Measurements from ENCODE around the gene CITED1. TPM values are rescaled to one million over a fixed set of nuclear protein-coding genes. Genes with fewer than 3 reads are reported as not detected.
"Not testable (repeated sequence)": the region's sequence is repeated elsewhere in the genome, so short reads cannot be mapped to it uniquely, and the experiment has no call there.

CITED1 gene, protein sequence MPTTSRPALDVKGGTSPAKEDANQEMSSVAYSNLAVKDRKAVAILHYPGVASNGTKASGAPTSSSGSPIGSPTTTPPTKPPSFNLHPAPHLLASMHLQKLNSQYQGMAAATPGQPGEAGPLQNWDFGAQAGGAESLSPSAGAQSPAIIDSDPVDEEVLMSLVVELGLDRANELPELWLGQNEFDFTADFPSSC
- polyA plus RNA-seq (ENCODE audit: insufficient read depth in 1 of 5, insufficient read length in 5 of 5, low replicate concordance in 1 of 5) = 1 to 10 TPM in 1 of 5 donors, under 1 TPM in 4; 0.19 to 1.9 (median 0.47) TPM
- long read RNA-seq, donor 1 = 0 reads
- long read RNA-seq, donor 2 = 0 reads
- long read RNA-seq, donor 3 = 0 reads
- long read RNA-seq, donor 4 = 0 reads
- long read RNA-seq, donor 5 = 0 reads
- long read RNA-seq, donor 6, partial matches to known transcripts = 0 of 2 reads
- long read RNA-seq, donor 6, other reads (novel, unspliced or antisense) = 0 of 2 reads
- long read RNA-seq, donor 7 = 0 reads
- long read RNA-seq, donor 8 = 0 reads

GRCh38 chrX:72305286-72306084 lies at the start of gene CITED1:
Gene CITED1, minus strand, starts transcription at chrX:72305914. Its CDS starts 3,045 bp downstream, at chrX:72302869.
- no peak for DNase-seq

DNA sequence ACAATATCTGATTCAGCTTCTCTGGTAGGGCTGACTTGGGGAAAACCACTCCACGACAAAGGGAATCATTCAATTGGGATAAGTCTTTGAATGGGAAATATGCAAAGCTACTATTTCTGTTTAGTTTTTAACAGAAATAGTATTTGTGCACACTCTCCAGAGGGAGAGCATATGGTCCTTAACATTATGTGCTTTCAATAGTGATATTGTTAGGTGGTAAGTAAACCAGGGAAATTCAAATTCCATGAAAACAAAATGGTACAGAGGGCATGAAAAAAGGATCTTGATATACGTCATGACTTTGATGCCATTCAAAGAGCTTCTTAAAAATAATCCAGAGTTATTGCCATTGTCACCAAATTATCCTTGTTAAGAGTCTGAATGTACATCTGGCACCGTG lies 47.1 kb upstream of the CITED1 start:
- DNase-seq = no peak

DNA sequence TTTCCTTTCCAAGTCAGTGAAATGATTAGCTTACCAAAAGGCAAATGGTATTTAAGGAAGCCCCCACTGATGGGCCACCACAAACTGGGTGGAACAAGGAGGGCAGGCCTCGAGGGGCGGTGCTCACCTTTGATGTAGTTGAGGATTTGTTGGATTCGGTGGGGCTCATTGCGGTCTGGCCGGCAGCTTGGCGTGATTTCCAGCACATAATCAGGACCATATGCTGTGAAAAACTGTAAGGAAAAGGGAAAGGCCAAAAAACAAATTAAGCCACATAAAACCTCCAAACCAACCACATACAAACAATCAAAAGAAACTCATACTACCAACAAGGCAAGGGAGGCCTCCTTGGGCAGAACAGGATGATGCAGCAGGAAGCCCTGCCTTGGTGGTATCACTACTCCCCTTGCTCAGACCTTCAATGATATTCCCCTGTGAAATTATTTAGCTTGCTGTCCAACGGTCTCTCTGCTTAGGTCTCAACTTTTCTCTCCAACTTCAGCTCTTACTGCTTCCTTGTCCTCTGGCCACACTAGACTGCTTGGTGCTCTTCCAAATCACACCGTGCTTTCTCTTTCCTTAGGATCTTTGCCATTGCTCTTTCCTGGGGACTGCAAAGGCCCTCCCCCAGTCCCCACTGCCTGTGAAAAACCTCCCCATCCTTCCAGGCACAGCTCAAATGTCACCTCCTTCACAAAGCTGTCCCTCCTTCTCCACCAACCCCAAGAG lies 46.1 kb upstream of the CITED1 start:
- DNase-seq = no peak

- no peak for DNase-seq
Measured at GRCh38 chrX:72349190-72349589, 43.5 kb upstream of the CITED1 start.

DNA sequence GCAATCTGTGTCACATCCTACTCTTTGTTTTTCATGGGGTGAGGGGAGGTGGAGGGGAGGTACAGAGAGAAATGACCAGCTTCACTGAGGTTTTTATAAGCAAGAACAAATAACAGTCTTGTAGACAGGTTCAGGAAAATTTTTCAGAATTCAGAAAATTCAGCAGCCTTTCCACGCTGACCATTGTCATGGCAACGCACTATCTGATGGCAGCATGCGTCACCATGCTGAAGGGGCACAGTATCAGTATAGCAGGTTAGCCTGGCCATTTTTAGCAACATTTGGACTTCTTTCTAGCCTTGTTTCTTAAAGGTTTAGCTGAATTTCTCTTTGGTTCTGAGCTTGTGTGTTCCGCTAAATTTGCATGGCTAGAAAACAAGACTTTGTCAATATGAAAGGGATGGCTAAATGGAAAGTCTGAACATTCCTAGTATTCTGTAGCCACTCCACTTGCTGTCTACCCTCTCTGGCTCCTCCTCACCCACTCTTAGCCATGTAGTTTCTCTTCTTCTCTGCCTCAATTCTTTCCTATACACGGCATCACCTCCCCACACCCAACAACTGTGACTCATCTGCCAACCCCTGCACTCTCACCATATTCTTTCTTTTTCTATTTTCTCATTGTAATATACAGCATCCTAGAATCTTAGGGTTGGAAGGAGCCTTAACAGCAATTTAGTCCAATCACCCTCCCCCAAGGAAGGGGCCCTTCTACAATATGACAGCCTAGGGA lies 42.7 kb upstream of the CITED1 start:
- no peak for DNase-seq

DNA sequence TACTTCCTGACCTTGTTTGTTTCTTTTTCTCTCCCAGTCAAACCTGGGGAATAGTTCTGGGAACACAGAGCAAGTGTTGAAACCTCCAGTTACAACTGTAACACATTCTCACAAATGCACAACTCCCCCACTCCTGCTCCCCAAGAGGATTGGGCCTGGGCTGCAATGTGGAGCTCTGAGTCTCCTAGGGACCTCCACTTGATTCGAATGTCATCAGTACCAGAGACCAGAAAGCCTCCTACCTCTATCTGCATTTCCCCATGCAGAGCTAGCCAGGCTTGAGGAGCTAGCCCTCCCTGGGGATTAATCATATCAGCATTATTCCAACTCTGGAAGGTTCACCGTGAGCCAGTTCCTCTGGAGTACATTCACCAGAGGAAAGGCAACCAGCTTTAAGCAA lies 41.7 kb upstream of the CITED1 start:
- DNase-seq = no peak

DNA sequence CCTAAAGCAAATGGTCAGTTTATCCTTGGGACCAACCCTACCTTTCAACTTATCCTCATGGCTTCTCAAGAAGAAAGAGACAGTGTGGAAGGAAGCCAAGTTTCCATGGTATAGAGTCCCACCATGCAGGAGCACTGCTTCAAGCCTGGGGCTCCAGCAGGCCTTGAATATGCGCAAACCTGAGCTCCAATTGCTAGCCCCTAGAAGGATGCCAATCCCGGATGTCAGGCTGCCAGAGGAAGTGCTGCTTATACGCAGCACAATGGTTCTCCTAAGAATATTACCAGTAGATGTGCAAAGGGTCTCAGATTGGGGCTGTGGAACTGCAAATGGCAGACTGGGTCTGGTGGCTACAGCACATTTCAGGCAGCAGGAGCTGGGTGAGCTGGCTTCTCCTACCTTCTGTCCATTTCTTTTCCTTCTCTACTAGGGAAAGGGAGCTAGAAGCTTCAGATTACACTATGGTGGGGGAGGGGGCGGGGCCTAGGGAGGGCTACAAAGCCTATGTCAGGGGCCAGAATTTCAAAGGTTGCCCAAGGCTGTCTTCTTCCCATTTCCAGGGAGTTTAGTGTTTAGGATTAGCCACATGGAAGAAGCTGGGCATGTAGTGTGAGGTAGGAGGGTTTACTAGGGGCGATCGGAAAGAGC lies 40.7 kb upstream of the CITED1 start:
- DNase-seq = no peak

GRCh38 chrX:72340626-72341025 lies 34.9 kb upstream of the CITED1 start:
- no peak for DNase-seq

DNA sequence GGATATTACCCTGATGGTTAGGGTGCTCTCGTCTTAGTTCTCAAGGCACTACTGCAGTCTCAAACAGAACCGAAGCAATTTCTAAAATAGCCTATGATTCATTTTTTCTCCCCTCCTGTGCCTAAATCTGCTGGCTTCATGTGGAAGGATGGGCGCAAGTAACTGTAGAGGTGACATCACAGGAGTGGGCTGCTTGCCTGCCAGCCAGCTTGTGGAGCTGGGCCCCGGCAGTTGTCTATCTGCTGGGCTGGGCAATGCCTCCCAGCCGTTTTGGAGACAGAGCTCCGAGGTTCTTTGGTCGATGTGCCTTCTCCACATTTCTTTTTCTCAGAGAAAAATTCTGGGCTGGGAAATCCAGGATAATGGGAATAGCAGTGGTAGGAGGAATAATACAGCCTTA lies 34.3 kb upstream of the CITED1 start:
- DNase-seq = no peak

DNA sequence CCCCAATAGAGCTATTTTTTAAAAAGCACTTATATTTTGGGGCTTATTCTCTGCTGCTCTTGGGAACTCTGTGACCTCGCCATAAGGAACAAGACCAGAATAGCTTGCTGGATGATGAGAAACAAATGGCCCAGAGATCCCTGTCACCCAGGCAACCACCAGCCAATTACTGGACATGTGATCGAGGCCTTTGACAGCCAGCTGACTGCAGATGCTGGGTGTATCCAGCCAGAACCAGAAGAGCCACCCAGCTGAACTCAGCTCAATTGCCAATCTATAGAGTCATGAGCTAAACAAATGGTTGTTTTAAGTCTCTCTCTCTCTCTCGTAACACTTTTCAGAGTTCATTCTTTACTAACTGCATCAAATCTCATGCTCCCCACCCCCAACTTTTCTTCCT lies 24.4 kb upstream of the CITED1 start:
- DNase-seq = no peak

DNA sequence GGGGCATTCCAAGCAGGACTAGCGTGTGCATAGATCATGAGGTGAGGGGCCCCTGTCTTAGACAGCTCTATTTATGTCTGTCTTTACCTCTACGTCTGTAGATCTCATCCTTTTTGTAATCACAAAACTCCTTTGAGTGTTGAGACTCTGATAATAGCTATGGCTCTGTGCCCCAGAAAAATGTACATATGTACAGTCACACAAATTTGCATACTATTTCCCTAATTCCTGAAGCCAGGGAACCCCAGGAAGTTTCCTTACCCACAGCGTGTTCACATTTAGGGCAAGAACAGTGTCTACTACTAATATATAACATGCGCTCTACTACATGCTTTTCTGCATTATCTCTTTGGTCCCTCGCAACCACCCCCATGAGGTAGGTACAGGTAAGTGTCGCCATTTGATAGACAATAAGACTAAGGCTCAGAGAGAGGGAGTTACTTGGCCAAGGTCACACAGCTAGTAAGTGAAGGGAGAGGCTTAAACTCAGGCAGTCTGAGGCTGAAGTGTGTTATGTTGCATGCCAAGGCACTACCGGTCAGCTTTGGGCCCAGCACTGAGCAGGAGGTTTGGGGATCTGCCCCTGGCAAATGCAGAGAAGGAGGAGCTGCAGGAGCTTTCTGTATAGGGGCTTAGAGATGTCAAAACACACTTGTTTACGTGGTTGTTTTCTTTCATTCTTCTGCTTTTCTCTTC lies 21.0 kb upstream of the CITED1 start:
- DNase-seq = no peak

- DNase-seq = not testable (repeated sequence)
Measured at GRCh38 chrX:72319651-72320050, 13.9 kb upstream of the CITED1 start.

GRCh38 chrX:72317139-72317538 lies 11.4 kb upstream of the CITED1 start:
- no peak for DNase-seq

DNA sequence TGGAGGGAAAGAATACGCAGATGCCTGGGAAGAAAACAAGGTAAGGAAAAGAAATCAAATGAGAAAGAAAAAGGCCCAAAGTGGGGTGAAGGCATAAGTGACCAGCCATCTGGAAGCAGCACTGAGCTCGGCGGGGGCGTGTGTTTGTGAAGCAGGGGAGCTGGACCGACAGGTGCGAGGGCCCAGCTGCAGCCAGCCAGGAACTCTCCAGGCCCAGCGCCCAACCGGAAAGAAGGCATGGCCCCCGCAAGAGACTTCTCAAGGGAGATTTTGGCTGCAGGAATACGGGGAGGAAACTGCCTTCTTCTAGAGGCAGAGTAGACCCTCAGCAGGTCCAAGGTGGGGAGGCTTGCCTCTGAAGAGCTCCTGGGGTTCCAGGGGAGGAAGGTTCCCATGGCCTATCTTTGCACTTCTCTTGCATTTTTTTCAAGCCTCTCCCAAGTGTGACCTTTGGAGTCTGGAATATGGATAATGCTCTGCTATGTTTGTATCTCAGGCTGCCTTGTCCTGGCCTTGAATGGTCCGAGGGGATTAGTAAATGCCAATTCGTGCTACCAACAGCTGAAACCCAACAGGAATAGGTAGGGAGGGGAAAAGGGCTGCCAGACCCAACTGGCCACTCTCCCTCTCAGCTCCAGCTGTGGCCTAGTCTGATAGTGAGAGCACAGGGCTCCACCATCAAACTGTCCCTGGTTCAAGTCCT lies 10.8 kb upstream of the CITED1 start:
- DNase-seq = no peak

DNA sequence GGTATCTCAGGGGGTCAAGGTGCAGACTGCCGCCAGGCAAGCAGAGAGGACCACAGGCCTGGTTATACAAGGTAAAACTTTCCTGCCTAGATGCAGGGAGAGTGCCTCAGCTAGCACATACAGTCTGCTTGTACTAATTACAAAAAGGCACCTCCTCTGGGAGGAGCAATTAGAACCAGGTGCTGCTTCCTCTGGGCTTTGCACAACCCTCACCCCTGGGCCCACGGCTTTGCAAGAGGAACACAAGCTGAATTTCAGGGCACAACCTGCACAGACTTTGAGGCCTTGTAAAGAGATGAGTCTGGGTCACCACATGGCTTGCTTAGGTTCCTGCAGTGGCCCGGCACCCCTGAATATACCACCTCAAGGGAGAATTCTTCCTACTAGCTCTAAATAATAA lies 9.2 kb upstream of the CITED1 start:
- DNase-seq = no peak

- peak in 1 of 2 donors; percentile 13 for DNase-seq
Measured at GRCh38 chrX:72313707-72314641, 8.3 kb upstream of the CITED1 start.

DNA sequence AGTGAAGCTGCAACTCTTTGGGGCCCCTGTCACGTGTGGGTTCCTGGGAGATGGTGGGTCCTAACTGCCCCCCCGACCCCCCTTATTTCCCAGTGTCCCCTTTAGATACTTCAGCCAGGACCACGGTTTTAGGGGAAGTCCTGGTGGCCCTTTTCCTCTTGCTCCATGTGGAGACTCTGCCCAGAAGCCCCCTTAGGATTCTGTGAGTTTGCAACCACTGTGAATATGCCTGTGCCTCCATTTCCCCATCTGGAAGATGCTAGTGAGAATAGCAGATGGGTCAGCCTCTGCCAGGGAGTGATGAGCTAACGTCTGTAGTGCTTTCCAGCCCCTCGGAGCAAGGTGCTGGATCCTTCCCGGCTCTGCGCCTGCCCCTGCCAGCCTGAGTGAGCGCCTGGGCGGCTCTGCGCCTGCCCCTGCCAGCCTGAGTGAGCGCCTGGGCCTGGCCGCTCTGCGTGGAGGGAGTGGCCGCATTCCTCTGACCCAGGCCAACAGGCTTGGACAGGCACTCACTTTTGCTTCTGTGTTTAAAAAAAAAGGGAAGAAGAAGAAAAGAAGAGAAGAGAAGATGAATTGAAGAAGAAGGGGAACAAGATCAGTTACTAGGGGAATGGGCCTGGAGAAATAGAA lies 6.7 kb upstream of the CITED1 start:
- no peak for DNase-seq
